ENCODE data around the gene E2F7.

DNA sequence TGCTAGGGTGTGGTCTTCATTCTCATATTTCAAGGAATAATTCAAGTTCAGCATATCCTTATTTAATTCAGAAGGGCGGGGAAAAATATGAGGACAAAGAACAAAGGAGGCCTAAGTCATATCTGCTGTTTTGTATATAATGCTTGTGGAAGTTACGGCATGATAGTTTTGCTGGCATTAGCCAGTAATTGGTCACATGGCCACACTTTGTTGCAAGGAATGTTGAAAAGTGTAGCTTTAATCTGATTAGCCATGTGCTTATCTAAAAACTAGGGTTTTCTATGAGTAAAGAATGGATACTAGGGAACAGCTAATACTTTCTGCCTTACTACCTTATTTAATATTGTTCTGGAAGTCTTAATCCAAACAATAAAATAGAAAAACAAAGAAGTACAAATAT is 34.4 kb upstream of the E2F7 start:
- TF ChIP-seq, protein P1, sequence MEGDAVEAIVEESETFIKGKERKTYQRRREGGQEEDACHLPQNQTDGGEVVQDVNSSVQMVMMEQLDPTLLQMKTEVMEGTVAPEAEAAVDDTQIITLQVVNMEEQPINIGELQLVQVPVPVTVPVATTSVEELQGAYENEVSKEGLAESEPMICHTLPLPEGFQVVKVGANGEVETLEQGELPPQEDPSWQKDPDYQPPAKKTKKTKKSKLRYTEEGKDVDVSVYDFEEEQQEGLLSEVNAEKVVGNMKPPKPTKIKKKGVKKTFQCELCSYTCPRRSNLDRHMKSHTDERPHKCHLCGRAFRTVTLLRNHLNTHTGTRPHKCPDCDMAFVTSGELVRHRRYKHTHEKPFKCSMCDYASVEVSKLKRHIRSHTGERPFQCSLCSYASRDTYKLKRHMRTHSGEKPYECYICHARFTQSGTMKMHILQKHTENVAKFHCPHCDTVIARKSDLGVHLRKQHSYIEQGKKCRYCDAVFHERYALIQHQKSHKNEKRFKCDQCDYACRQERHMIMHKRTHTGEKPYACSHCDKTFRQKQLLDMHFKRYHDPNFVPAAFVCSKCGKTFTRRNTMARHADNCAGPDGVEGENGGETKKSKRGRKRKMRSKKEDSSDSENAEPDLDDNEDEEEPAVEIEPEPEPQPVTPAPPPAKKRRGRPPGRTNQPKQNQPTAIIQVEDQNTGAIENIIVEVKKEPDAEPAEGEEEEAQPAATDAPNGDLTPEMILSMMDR (IDR thresholded peaks at IDR 0.05): no peak
- no peak for TF ChIP-seq EZH2 (IDR thresholded peaks at IDR 0.05)

All from neural progenitor cell (in vitro differentiated cells).